HG02885 (cell line): ENCODE measurements around the gene CCNK.

Experiments
- ATAC-seq: cut with Tn5 transposase; IDR thresholded peaks from one replicate; pipeline ENCODE4 v1.9.1; 2021; ENCODE audit warnings: mild to moderate bottlenecking; ENCODE audit not compliant: unreplicated experiment, poor library complexity

The CCNK gene

GRCh38 chr14:99505089-99505488, 23.9 kb downstream of the CCNK start:
- ATAC-seq = no peak

- no peak for ATAC-seq
Measured at GRCh38 chr14:99506276-99506675, 25.1 kb downstream of the CCNK start.

GRCh38 chr14:99507860-99508640, 26.8 kb downstream of the CCNK start:
- ATAC-seq = no peak

GRCh38 chr14:99508896-99509629, 27.9 kb downstream of the CCNK start:
- no peak for ATAC-seq

- ATAC-seq = no peak
Measured at GRCh38 chr14:99509871-99510555, 28.8 kb downstream of the CCNK start.

- ATAC-seq = no peak
Measured at GRCh38 chr14:99510556-99511139, 29.4 kb downstream of the CCNK start.

- ATAC-seq = no peak
Measured at GRCh38 chr14:99511421-99512109, 30.4 kb downstream of the CCNK start.

GRCh38 chr14:99512110-99512449, 30.9 kb downstream of the CCNK start:
- ATAC-seq = no peak

- no peak for ATAC-seq
Measured at GRCh38 chr14:99512571-99513182, 31.5 kb downstream of the CCNK start.

- no peak for ATAC-seq
Measured at GRCh38 chr14:99513183-99513694, 32.0 kb downstream of the CCNK start.

- no peak for ATAC-seq
Measured at GRCh38 chr14:99513946-99514551, 32.8 kb downstream of the CCNK start.

GRCh38 chr14:99514552-99515300, 33.5 kb downstream of the CCNK start:
- no peak for ATAC-seq

GRCh38 chr14:99515301-99516155, 34.3 kb downstream of the CCNK start:
- ATAC-seq = no peak

- no peak for ATAC-seq
Measured at GRCh38 chr14:99516156-99516870, 35.1 kb downstream of the CCNK start.

- no peak for ATAC-seq
Measured at GRCh38 chr14:99516871-99517642, 35.8 kb downstream of the CCNK start.

- no peak for ATAC-seq
Measured at GRCh38 chr14:99517643-99518381, 36.6 kb downstream of the CCNK start.
